ENCODE measurements around the gene NKX1-1.
"Not testable (repeated sequence)": the region's sequence is repeated elsewhere in the genome, so short reads cannot be mapped to it uniquely, and the experiment has no call there.

The NKX1-1 gene

GRCh38 chr4:1403591-1404572 is 2.4 kb downstream of the NKX1-1 start:
- DNase-seq = no peak

- DNase-seq = no peak
Measured at GRCh38 chr4:1403177-1403583, 3.1 kb downstream of the NKX1-1 start.

DNA sequence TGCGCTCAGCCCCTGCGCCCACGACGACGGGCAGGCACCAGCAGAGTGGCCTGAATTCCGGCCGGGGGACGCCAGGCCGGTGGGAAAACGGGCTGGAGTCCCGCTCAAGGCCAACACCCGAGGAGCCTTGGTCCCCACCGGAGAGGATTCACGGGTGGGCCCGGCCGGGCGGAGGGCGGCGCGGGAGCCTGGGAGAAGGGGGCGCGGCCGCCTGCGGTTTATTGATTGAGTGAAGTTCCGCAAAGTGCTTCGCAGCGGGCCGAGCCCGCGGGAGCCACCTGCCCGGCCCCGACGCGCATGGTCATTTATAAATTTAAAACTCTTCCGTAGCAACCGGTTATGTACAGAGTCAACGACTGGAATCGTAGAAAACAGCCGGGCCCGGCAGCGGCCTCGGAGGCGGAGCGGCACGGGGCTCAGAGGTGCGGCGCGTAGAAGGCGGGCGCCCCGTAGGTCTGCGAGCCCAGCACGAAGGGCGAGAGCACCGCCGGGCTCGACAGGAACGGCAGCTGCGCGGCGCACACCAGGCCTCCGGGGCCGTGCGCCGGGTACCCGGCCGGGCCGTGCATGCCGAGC is 3.6 kb downstream of the NKX1-1 start:
- DNase-seq = no peak

DNA sequence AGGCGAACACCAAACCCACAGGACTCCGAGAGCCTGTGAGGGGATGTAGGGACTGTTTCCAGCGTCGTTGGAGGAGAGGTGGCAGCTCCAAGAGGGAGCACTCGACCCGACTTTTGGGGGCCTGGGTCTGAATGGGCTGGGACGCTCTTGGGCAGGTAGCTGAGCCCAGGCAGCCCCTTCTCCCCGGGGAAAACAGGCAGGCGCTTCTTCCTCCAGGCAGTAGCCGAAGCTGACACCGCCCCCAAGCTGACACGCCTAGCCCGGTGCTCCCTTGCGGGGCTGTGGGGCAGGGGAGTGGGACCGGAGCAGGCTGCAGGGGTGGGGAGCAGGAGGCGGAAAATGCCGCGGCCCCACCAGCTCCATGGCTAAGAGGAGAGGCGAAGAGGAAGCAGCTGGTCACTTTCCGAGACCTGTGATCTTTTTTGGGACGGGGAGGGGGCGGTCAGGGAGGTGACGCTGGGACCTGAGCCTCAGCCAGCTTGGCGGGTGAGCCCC is 4.2 kb downstream of the NKX1-1 start:
- no peak for DNase-seq

DNA sequence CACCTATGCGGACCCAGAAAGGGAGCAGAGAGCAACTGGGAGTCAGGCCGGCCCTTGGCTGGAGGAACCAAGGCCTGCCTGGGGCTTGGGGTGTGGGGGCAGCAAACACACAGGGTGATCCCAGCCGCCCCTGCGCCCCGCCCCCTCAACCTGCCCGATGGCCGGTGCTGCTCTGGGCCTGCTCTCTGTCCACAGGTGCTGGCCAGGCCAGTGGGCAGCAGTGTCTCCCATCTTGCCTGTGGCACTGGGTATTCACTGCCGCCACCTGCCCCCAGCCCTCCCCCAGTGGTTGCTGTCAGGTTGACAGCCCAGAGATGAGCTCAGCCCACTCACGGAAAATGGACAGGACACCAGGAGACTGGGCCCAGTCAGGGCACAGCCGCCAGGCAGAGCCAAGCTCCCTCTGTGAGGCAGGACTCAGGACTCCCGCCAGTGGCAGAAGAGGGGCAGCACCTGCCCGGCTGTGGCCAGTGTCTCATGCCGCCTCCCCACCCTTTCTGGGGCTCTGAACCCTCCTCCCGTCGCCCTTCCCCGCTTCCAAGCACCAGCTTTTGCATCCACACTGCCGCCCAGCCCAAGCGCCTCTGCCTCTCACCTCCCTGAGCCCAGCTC is 4.7 kb downstream of the NKX1-1 start:
- no peak for DNase-seq

GRCh38 chr4:1400831-1401408 is 5.3 kb downstream of the NKX1-1 start:
- DNase-seq = no peak

GRCh38 chr4:1400191-1400805 is 5.9 kb downstream of the NKX1-1 start:
- DNase-seq = no peak

- DNase-seq = no peak
Measured at GRCh38 chr4:1399508-1400190, 6.6 kb downstream of the NKX1-1 start.

- no peak for DNase-seq
Measured at GRCh38 chr4:1398681-1399507, 7.3 kb downstream of the NKX1-1 start.

- no peak for DNase-seq
Measured at GRCh38 chr4:1396806-1397455, 9.3 kb downstream of the NKX1-1 start.

- no peak for DNase-seq
Measured at GRCh38 chr4:1395941-1396805, 10.1 kb downstream of the NKX1-1 start.

GRCh38 chr4:1395389-1395820 is 10.8 kb downstream of the NKX1-1 start:
- DNase-seq = not testable (repeated sequence)

DNA sequence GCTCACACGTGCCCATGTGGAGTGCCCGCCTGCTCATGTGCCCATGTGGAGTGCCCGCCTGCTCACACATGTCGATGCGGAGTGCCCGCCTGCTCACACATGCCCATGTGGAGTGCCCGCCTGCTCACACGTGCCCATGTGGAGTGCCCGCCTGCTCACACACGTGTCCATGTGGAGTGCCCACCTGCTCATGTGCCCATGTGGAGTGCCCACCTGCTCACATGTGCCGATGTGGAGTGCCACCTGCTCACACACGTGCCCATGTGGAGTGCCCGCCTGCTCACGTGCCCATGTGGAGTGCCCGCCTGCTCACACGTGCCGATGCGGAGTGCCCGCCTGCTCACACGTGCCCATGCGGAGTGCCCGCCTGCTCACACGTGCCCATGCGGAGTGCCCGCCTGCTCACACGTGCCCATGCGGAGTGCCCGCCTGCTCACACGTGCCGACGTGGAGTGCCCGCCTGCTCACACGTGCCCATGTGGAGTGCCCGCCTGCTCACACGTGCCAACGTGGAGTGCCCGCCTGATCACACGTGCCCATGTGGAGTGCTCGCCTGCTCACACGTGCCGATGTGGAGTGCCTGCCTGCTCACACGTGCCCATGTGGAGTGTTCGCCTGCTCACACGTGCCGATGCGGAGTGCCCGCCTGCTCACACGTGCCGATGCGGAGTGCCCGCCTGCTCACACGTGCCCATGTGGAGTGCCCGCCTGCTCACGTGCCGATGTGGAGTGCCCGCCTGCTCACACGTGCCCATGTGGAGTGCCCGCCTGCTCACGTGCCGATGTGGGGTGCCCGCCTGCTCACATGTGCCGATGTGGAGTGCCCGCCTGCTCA is 11.5 kb downstream of the NKX1-1 start:
- DNase-seq = not testable (repeated sequence)

DNA sequence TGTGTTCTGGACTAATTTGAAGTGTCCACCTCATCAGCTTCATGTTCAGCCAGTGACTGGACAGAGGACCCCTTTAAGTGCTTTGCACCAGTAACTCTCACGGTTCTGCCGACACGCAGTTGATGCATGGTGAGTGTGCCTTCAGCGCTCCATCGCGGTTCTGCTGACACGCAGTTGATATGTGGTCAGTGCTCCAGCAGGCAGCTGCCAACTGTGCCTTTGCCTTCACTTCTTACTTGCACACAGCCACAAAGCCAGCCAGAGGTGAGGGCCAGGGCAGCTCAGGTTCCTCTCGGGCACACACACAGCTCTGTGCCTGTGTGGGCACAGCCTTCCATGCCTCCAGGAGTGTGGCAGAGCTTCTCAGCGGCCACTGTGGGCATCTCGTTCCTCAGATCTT is 12.4 kb downstream of the NKX1-1 start:
- no peak for DNase-seq

GRCh38 chr4:1393363-1393762 is 12.9 kb downstream of the NKX1-1 start:
- DNase-seq = not testable (repeated sequence)

GRCh38 chr4:1385373-1386340 is 20.6 kb downstream of the NKX1-1 start:
- DNase-seq = no peak

DNA sequence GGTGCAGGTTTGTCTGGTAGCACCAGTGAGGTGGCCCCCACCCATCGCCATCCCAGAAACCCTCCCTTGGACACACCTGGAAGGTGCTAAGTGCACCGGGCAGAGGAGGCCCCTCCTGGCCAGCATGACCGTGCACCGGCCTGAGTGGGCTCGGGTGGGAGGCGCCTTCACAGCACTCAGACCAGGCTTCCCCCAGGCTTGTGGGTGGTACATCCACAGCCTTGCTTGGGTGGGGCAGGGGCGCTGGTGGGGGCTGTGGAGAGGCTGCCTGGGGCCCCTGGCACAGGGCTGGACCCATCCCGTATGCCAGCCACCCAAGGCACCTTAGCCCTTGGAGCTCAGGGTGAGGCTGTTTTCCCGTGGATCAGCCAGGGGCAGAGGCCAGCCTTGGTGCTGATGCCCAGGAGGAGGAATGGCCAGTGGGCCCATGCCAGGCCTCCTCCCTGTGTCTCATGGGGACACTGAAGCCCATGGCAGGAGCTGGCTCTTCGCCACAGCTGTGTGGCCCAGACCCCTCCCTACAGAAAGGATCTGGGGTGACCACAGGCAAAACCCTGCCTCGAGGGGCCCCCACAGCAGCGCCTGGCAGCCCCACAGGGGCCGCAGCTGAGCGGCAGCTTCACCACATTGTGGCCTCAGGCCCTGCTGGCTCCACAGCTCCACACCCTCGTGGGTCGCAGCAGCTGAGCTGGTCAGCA is 21.4 kb downstream of the NKX1-1 start:
- DNase-seq = no peak

Data from stimulated activated CD4-positive, alpha-beta T cell treated with anti-CD3 and anti-CD28 coated beads, Interleukin-1b, Interleukin-23, amount 100 ng/mL, for 48 hours (primary cell).